ENCODE measurements around the gene ACTRT2. TPM values are rescaled to one million over a fixed set of nuclear protein-coding genes. Genes with fewer than 3 reads are reported as not detected.
A peak's percentile ranks its signal among the peaks of the same experiment; 100 is the strongest.

The ACTRT2 gene
- not detected in 2 replicates for total RNA-seq (2014; rRNA removed; shearing (Covaris generic))

DNA sequence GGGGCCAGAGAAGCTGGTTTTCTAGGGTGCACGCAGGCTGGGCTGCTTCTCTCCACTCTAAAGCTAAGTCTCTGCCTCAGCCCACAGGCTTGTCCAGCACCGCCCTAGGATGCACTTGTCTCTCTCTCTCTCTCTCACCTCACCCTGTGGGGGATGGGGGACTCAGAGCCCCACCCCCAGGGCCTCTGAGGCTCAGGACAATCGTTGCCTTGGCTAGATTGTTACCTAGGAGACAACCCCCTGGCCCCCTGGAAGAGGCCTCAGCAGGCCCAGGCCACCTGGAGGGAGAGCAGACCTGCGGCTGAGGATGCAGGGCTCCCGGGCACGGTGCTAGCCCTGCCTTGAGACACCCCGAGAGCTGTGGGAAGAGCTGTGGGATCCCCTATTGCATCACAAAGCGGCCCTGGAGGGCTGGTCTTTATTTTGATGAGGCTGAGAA, at the start of gene ACTRT2:
Gene ACTRT2, plus strand, starts transcription at position 235 of the 439 bp plus-strand sequence. CDS start 220 bp downstream, outside the sequence.
- no peak for DNase-seq
- no peaks in the 10 kb centered on the region for H3K4me1 ChIP-seq
- no peak within 1 kb of the TSS for H3K4me3 ChIP-seq
- H3K36me3 ChIP-seq, result no peaks in the 10 kb centered on the region
- H3K27me3 ChIP-seq, result peaks cover 14% of the 10 kb centered on the region; the same call in 1 of the 2 replicates
- no peak within 1 kb of the TSS for H3K27ac ChIP-seq
- no peaks in the 10 kb centered on the region for H3K9me3 ChIP-seq (replicated peaks)

DNA sequence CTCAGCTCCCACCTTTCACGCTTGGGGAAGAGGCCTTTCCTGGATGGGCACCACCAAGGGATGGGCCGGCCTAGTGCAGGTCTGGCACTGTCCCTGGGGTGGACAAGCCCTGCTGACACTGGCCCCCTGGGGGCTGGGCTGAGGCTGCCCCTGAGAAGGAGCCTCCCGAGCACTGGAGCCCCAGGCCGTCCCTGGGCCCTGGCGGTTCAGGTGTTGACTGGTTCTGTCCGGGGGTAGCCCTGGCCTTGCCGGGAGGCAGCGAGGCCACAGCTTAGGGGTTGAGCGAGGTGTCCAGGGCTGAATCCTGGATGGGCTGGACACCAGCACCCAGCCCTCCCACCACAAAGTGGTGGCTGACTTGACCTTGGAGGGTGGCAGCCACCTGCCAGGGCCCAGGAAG, 49.7 kb upstream of the ACTRT2 start:
- peaks cover 14% of the 10 kb centered on the region for H3K27me3 ChIP-seq
- H3K27ac ChIP-seq, result no peak overlapping the region
- H3K4me1 ChIP-seq, result peaks cover 9% of the 10 kb centered on the region; the same call in 1 of the 2 replicates
- H3K4me3 ChIP-seq, result no peak overlapping the region
- no peaks in the 10 kb centered on the region for H3K9me3 ChIP-seq (replicated peaks)
- DNase-seq, result no peak
- no peaks in the 10 kb centered on the region for H3K36me3 ChIP-seq

DNA sequence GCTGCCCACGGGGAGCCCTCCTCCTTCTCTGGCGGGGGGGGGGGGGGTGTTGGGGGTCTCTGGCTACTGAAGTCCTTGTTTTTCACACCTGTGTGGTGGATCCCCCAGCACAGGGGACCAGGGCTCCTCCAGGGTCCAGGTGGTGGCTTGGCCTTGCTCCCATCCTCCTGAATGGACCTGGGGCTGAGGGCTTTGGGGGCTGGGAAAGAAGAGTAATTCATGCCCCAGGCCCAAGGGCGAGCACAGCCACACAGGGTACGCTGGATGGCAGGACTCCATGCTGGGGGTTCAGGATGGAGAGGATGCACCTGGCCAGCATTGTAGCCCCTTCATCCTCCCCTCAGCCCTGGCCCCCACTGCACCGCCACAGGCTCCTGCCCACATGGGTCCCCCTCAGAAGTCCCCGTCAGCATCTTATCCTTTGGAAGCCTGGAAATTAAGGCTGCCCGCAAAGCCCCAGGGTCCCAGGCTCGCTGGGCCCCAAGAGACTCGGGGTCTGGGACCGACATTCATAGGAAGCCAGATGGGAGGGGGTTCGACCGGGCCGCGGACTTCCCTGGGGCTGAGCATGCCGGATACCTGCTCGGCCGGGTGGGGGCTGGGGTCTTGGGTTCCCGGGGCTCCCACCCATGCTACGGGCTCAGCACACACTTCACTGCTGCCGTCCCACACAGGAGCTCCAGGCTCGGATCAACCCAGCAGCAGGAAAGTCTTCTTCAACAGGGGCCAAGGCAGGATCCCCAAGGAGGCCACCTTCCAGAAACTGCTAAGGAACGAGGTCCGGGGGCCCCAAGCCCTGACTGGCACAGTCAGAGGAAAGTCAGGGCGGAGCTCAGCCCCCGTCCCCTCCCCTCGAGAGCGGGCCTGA, 49.0 kb upstream of the ACTRT2 start:
- H3K4me3 ChIP-seq, result no peak overlapping the region
- no peaks in the 10 kb centered on the region for H3K9me3 ChIP-seq (replicated peaks)
- DNase-seq, result no peak
- no peak overlapping the region for H3K27ac ChIP-seq
- H3K36me3 ChIP-seq, result no peaks in the 10 kb centered on the region
- H3K27me3 ChIP-seq, result peaks cover 14% of the 10 kb centered on the region
- peaks cover 9% of the 10 kb centered on the region; the same call in 1 of the 2 replicates for H3K4me1 ChIP-seq

- peaks cover 14% of the 10 kb centered on the region for H3K27me3 ChIP-seq
- H3K4me3 ChIP-seq, result no peak overlapping the region
- H3K27ac ChIP-seq, result no peak overlapping the region
- no peaks in the 10 kb centered on the region for H3K36me3 ChIP-seq
- no peaks in the 10 kb centered on the region for H3K9me3 ChIP-seq (replicated peaks)
- peaks cover 9% of the 10 kb centered on the region; the same call in 1 of the 2 replicates for H3K4me1 ChIP-seq
- no peak for DNase-seq
These were observed 48.2 kb upstream of the ACTRT2 start for GRCh38 chr1:2972879-2973575.

GRCh38 chr1:2973601-2974593, 47.4 kb upstream of the ACTRT2 start:
- Histone ChIP-seq H3K4me1 (peaks cover 9% of the 10 kb centered on the region; the same call in 1 of the 2 replicates), H3K36me3 (no peaks in the 10 kb centered on the region), H3K9me3 (replicated peaks) (no peaks in the 10 kb centered on the region), H3K4me3 (no peak overlapping the region), H3K27me3 (peaks cover 13% of the 10 kb centered on the region), H3K27ac (no peak overlapping the region)
- DNase-seq, result no peak

DNA sequence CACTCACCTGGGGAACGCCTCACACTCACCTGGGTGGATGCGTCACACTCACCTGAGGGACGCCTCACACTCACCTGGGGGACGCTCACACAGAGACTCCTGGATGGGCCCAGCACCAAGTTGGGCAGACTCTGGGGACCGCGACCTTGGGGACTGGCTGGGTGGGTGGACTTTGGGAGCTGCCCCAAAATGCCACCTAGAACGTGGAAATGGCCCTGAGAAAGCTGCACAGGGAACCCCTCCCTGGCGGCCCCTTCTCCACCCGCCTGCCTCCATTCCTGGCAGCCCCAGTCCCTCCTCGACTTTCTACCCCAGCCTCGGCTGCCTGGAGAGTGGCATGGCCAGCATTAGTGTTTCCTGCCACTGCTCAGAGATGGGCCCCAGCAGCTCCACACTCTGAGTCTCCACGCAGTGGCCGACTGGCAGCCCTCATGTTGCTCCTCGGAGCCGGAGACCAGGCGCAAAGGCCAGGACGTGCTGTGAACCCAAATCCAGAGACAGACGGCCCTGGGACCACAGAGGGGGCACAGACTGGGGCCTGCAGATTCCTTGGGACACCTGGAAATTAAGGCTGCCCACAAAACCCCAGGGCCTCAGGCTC, 46.5 kb upstream of the ACTRT2 start:
- no peak for DNase-seq
- peaks cover 6% of the 10 kb centered on the region; the same call in 1 of the 2 replicates for H3K4me1 ChIP-seq
- no peaks in the 10 kb centered on the region for H3K9me3 ChIP-seq (replicated peaks)
- H3K27me3 ChIP-seq, result peaks cover 19% of the 10 kb centered on the region
- no peak overlapping the region for H3K4me3 ChIP-seq
- no peaks in the 10 kb centered on the region for H3K36me3 ChIP-seq
- H3K27ac ChIP-seq, result no peak overlapping the region

GRCh38 chr1:2975466-2976179, 45.6 kb upstream of the ACTRT2 start:
- no peak overlapping the region for H3K4me3 ChIP-seq
- peaks cover 16% of the 10 kb centered on the region for H3K27me3 ChIP-seq
- H3K4me1 ChIP-seq, result peaks cover 1% of the 10 kb centered on the region; the same call in 1 of the 2 replicates
- no peaks in the 10 kb centered on the region for H3K9me3 ChIP-seq (replicated peaks)
- no peaks in the 10 kb centered on the region for H3K36me3 ChIP-seq
- DNase-seq, result no peak
- no peak overlapping the region for H3K27ac ChIP-seq

- peaks cover 13% of the 10 kb centered on the region for H3K27me3 ChIP-seq
- no peaks in the 10 kb centered on the region; the same call in 1 of the 2 replicates for H3K4me1 ChIP-seq
- H3K9me3 ChIP-seq (replicated peaks), result no peaks in the 10 kb centered on the region
- H3K4me3 ChIP-seq, result no peak overlapping the region
- H3K27ac ChIP-seq, result no peak overlapping the region
- H3K36me3 ChIP-seq, result no peaks in the 10 kb centered on the region
- no peak for DNase-seq
These were observed 45.1 kb upstream of the ACTRT2 start for GRCh38 chr1:2976180-2976562.

DNA sequence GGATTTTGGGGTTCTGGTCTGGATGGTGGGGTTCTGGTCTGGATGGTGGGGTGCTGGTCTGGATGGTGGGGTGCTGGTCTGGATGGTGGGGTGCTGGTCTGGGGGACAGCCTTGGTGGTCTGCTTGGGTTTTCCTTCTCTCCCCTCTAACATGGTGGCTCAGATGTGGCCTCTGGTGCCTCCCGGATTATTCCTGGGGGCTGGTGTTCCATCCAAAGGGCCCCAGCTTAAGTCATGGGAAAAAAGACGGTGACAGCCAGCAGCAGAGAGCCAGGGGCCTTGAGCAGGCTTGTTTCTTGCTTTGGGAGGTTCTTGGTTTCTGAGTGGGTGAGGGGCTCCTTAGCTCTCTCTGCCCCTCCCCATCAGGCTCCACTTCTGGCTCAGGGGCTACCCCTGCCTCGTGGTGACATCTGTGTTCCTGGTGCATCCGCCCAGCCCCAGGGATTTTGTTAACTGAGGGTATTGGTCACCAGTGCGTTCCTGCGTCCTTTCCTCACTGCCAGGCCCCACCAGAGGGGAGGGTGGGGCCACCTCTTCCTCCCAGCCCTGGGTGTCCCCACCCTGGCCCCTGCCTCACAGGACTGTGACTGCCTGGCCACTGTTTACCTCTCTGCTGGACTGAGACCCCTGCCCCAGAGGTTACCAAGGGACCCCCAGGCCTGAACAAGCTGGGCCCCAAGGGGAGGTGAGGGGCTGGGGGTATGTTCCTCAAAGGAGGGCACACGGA, 43.2 kb upstream of the ACTRT2 start:
- H3K9me3 ChIP-seq (replicated peaks), result no peaks in the 10 kb centered on the region
- no peak overlapping the region for H3K27ac ChIP-seq
- H3K4me3 ChIP-seq, result no peak overlapping the region
- H3K36me3 ChIP-seq, result no peaks in the 10 kb centered on the region
- H3K27me3 ChIP-seq, result peaks cover 13% of the 10 kb centered on the region
- no peak for DNase-seq
- H3K4me1 ChIP-seq, result peaks cover 11% of the 10 kb centered on the region; the same call in 1 of the 2 replicates

DNA sequence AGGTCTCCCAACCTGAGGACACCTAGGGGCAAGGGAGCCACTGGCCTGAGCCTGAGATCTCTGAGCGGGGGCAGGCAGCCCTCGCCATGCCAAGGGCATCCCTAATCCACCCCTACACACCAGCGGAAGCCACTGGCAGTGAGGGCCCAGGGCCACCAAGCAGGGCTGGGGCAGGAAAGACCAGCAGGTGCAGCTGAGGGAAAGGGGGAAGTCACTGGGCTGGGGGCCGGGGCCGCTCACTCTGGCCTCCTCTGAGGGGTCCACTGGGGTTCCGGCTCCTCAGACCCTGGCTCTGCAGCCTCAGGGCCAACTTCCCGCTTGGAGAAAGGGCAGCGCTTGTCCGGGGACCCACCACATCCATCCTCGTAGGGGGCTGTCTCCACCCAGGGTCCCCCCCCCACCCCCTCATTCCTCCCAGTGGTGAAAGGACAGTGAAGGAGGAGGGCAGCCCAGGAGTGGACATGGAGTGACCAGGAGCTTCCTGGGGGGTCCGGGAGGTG, 42.5 kb upstream of the ACTRT2 start:
- H3K9me3 ChIP-seq (replicated peaks), result no peaks in the 10 kb centered on the region
- H3K27me3 ChIP-seq, result peaks cover 13% of the 10 kb centered on the region
- peaks cover 11% of the 10 kb centered on the region; the same call in 1 of the 2 replicates for H3K4me1 ChIP-seq
- H3K27ac ChIP-seq, result no peak overlapping the region
- H3K36me3 ChIP-seq, result no peaks in the 10 kb centered on the region
- H3K4me3 ChIP-seq, result no peak overlapping the region
- DNase-seq, result no peak

DNA sequence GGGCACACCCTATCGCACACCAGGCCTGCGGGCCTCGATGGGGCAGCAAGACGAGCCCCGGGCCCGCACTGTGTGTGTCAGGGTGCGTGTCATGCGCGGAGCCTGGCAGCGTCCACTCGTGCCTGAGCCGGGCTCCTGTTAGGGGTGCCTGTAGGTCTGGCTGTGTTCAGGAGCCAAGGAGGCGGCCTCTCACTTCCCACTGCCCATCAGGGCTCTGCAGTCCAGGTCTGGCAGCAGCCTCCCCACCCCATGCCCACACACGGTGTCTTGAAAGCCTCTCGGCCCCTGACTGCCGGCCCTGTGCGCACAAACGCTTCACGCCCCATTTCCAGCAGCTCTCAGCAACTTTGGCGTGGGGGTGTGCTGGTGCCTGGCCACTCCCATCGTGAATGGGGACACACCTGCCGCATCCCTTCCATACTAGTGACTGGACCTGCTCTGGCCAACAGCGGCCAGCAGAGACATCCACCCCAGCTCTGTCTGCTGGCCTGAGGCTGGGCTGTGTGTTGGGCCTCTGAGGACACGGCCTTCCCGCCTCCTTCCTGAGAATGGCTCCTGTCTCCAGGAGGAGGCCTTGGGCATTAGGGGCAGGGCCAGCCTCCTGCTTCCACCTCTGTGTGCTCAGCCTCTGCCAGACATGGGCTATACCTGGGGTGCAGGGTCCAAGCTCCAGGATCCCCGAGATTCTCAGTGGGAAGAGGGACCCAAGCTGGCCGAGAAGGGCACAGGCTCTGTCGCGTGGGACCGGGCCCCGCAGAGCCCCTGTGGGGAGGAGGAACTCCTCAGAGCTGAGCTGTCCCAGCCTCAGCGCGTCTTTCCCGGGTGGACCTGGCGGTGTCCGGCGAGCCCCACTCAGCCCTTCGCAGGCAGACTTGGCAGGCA, 41.8 kb upstream of the ACTRT2 start:
- no peak overlapping the region for H3K4me3 ChIP-seq
- DNase-seq, result peak; percentile 40 to 58

More for the DNA sequence above, 41.8 kb upstream of the ACTRT2 start:
- Histone ChIP-seq H3K4me1 (peaks cover 15% of the 10 kb centered on the region), H3K27ac (no peak overlapping the region), H3K27me3 (peaks cover 9% of the 10 kb centered on the region; the same call in 1 of the 2 replicates), H3K36me3 (no peaks in the 10 kb centered on the region), H3K9me3 (replicated peaks) (no peaks in the 10 kb centered on the region)
